GM18951 (cell line): ENCODE measurements around the gene TRIM9.
"Not testable (repeated sequence)": the region's sequence is repeated elsewhere in the genome, so short reads cannot be mapped to it uniquely, and the experiment has no call there.

ENCODE experiments used
- POLR2A ChIP-seq: IDR thresholded peaks from 4 replicates; pipeline ENCODE4 v1.6.1; 2011; ENCODE audit warnings: mild to moderate bottlenecking; ENCODE audit not compliant: insufficient read length, insufficient read depth; ENCODE audit errors: extremely low read depth
- in situ Hi-C: fragments of 300-500 bp; cut with MboI; formaldehyde crosslinking; loops from one replicate; pipeline ENCODE4 v1.12.0; 2022; ENCODE audit warnings: low sequenced_read_pairs, mixed read lengths, inconsistent platforms; ENCODE audit not compliant: unreplicated experiment

TRIM9 gene

GRCh38 chr14:50970886-50971781, 123.8 kb downstream of the TRIM9 start:
- in situ Hi-C loops: no loop called here
- no peak for TF ChIP-seq POLR2A

DNA sequence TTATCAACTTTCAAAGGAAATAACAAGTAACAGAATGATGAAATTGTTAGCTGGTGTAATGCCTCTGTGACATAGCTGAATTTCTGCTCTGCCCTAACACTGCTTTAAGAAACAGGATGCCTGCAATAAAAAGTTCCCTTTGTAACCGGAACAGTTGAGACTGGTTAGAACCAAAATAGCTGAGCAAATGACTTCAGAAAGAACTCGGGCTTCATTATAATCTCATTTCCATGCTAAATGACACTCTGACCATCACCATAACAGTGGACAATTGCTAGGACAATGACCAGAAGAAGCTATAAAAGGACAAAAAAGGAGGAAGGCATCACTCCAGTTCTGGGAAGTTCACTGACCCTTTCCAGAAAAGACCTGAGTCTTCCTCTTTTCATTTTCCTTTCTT, 127.1 kb downstream of the TRIM9 start:
- in situ Hi-C loops: no loop called here
- no peak for TF ChIP-seq POLR2A

- in situ Hi-C loops: no loop called here
- TF ChIP-seq POLR2A: no peak
Observed at GRCh38 chr14:50967103-50967502, 127.8 kb downstream of the TRIM9 start.

DNA sequence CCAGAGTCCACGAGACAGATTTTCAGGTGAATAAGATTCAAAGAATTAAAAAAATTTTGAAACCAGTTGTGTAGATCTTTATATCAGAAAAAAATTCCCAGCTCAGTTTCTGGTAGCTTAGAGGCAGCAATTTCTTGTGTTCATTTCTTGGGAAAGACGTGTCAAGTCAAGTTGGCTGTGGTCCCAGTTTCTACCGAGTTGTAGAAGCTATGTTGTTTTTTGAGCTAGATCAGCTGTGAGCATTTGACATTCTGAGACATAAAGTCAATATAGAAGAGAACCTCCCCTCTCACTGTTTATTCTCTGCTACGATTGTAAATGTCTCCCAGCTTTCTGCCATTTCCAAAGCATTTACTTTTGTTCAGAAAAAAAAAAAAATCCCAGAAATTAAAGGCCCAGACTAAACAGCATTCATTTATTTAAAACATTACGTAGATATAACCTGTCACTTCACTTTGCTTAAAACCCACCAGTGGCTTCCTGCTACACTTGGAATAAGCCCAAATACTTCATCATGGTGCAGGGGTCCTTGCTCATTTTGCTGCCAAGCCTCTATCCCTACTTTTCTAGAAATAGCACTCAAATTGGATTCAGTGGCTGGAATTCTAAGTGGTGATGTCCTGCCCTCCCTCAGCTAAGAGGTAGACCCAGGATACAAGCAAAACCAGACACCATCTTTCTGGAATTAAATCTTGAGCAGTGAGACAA, 130.1 kb downstream of the TRIM9 start:
- in situ Hi-C loops: no loop called here

GRCh38 chr14:50963919-50964318, 131.0 kb downstream of the TRIM9 start:
- in situ Hi-C loops: no loop called here
- TF ChIP-seq POLR2A: no peak

More for the DNA sequence above, 130.1 kb downstream of the TRIM9 start:
- TF ChIP-seq POLR2A: no peak

DNA sequence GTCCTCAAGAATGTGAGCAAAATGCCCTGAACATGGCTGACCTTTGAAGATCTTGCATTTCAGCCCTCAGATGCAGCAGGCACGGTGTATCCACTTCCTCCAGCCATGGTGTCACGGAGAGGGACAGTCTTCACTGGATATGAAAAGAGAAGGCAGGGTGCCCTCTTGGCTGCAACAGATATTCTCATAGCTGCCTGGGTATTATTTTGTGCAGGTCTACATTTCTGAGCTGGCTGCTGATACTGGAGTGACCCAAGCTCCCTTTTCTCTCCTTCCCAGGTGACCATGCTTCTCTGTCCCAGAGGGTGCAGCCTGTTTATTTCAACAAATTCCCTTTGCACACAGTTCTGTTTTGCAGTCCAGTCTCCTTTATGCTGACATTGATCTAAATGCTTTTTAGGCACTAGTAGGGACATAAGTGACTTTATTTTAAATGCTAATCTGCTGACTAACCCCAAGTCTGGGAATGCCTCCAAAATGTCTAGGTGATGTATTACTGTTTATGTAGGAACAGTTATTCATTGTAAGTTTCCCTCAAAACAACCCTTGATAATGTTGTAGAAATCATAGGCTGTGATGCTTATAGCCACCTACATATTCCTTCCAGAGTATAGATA, 133.2 kb downstream of the TRIM9 start:
- TF ChIP-seq POLR2A: no peak
- in situ Hi-C loops: no loop called here

DNA sequence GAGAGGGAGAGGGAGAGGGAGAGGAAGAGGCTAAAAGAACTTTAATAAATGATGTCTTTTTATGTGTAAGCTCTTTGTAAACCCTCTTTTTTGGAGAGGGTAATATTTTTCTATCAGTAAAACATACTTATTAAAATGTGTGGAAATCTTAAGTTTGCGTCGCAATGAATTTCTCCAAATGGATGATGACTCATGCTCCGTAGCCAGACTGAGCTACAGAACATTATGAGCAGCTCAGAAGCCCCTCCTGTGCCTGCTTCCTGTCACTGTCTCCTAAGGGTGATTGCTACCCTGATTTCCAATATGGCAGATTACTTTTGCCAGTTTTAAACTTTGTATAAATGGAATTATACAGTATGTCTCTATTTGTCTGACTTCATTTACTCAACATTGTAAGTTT, 137.6 kb downstream of the TRIM9 start:
- in situ Hi-C loops: no loop called here
- no peak for TF ChIP-seq POLR2A

- in situ Hi-C loops: not testable (repeated sequence)
Observed at GRCh38 chr14:50956421-50956820, 138.5 kb downstream of the TRIM9 start.

DNA sequence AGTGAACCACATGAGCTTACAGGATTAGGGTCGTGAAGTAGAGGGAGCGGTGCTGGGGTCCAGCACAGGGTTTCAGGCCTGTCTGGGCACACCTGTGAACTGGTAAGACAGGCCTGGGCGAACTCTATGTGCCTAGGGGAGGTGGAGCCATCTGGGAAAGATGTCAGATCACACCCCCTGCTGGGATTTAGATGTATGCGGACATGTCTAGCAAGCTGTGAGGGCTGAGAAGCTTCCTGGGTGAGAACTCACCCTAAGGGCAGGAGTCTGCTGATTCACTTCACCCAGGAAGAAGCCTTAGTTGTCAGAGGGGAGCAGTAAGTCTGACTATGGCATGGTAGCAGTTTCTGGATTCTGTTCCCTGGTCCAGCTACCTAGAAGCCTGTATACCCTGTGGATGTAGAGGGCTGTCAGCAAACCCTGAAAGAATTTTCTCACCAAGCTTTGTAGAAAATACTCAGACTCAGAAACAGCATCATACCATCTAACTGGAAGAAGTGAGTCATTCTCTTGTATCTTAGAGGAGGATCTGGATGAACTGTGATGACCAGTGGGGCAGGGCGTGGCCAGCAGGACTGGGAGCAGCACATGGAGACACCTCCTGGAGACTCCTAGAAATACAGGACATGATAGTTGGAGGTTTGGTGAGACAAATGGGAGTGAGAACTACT, 139.4 kb downstream of the TRIM9 start:
- in situ Hi-C loops: no loop called here
- TF ChIP-seq POLR2A: no peak

DNA sequence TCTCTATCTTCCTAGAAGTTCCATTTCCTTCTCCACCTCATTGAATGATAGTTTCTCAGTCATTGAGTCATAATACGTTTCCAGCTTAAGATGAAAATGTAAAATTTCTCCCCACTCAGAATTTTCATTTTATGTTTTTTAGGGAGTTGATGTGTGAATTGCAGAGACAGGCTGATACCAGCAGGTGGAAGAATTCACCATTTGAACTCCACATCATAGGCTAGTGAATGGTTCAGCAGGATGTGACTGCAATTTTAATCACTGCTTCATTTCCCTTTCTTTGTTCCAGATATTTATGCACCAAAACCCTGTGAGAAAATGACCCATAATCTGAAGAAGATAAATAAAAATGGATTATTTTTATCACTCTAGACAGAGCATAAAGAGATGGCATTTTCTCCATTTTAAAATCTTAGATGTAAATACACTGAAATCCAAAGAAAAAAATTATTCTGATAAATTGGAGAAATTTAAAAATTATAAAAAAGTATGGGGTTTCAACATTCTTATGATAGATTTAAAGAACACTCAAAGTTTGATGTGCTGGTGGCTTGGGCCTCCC, 140.0 kb downstream of the TRIM9 start:
- in situ Hi-C loops: no loop called here
- TF ChIP-seq POLR2A: no peak

- in situ Hi-C loops: no loop called here
- no peak for TF ChIP-seq POLR2A
Observed at GRCh38 chr14:50953502-50953901, 141.4 kb downstream of the TRIM9 start.

DNA sequence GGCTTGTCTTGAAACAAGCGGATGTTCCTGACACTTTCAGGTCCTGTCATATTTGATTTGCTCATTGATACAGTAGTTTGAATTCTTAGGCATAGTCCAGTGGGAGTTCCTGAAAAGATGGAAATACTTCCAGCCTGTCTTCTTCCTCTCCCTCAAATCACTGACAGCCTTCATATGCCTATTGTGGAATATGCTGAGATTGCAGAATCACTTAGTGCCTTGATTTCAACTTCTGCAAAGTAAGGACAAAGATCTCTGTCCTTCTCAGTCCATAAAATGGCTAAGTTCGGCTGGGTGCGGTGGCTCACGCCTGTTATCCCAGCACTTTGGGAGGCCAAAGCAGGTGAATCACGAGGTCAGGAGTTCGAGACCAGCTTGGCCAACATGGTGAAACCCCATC, 143.9 kb downstream of the TRIM9 start:
- no peak for TF ChIP-seq POLR2A
- in situ Hi-C loops: no loop called here

DNA sequence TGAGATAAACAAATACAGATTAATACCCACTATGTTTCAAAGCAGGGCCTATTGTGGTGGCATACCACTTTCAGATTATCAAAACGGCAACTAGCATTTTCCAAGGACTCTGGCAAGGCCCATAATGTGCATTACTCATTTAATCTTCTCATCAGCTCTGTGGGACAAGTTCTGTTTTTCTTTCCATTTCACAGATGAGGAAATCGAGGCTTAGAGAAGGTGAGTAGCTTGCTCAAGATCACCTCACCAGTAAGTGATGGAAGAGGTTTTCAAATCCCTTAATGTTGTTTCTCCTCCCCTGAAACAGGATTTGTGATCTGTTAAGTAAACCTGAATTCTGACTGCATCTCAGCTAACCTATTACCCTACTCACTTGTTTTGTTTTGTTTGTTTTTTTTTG, 146.7 kb downstream of the TRIM9 start:
- in situ Hi-C loops: no loop called here
- no peak for TF ChIP-seq POLR2A
